ENCODE results near the gene LMNA. TPM values are rescaled to one million over a fixed set of nuclear protein-coding genes. Genes with fewer than 3 reads are reported as not detected.
A peak's percentile ranks its signal among the peaks of the same experiment; 100 is the strongest.

Gene LMNA
- total and polyA plus RNA-seq, 4 donors, result 60.4 to 160 (median 97.2) TPM

GRCh38 chr1:156126630-156127534, 12.4 kb downstream of the LMNA start:
- no peaks in the 10 kb centered on the region for H3K9me3 ChIP-seq (ENCODE audit: control insufficient read depth in 4 of 4, low read length in 3 of 4)
- no peak for DNase-seq (ENCODE audit: low spot score)
- peaks cover 0 to 10% (median 2%) of the 10 kb centered on the region in 4 donors for H3K36me3 ChIP-seq (ENCODE audit: control insufficient read depth in 4 of 4, insufficient read depth in 3 of 4, low read depth in 1 of 4, low read length in 3 of 4)
- TF ChIP-seq, protein P1, sequence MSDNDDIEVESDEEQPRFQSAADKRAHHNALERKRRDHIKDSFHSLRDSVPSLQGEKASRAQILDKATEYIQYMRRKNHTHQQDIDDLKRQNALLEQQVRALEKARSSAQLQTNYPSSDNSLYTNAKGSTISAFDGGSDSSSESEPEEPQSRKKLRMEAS (IDR thresholded peaks at IDR 0.05), result no peak
- TF ChIP-seq TAF1 (conservative IDR thresholded peaks at IDR 0.05) (no peak), HNF4A (conservative IDR thresholded peaks at IDR 0.05) (no peak)
- H3K27ac ChIP-seq (ENCODE audit: low read depth in 1 of 2, low read length in 2 of 2), result peak overlapping the region; percentile 61 to 78
- WGBS, result 70% methylated on average over 15 of the region's 15 CpGs
- H3K27me3 ChIP-seq (ENCODE audit: control insufficient read depth in 4 of 4, insufficient read depth in 4 of 4, low read length in 3 of 4), result no peaks in the 10 kb centered on the region
- H3K4me1 ChIP-seq (ENCODE audit: control insufficient read depth in 4 of 4, insufficient read depth in 4 of 4, low read length in 3 of 4), result peaks cover 4 to 57% (median 39%) of the 10 kb centered on the region in 4 donors
- H3K9ac ChIP-seq (ENCODE audit: low read depth in 1 of 2, low read length in 2 of 2), result no peak overlapping the region
- H3K4me3 ChIP-seq (ENCODE audit: low read depth in 1 of 3, low read length in 3 of 3), result no peak overlapping the region

GRCh38 chr1:156128308-156128653, 13.8 kb downstream of the LMNA start:
- Histone ChIP-seq H3K4me3 (ENCODE audit: low read depth in 1 of 3, low read length in 3 of 3) (no peak overlapping the region), H3K27me3 (ENCODE audit: control insufficient read depth in 4 of 4, insufficient read depth in 4 of 4, low read length in 3 of 4) (no peaks in the 10 kb centered on the region), H3K36me3 (ENCODE audit: control insufficient read depth in 4 of 4, insufficient read depth in 3 of 4, low read depth in 1 of 4, low read length in 3 of 4) (peaks cover 0 to 10% (median 3%) of the 10 kb centered on the region in 4 donors), H3K4me1 (ENCODE audit: control insufficient read depth in 4 of 4, insufficient read depth in 4 of 4, low read length in 3 of 4) (peaks cover 4 to 45% (median 29%) of the 10 kb centered on the region in 4 donors), H3K9me3 (ENCODE audit: control insufficient read depth in 4 of 4, low read length in 3 of 4) (no peaks in the 10 kb centered on the region), H3K9ac (ENCODE audit: low read depth in 1 of 2, low read length in 2 of 2) (peak overlapping the region; percentile 1 to 29), H3K27ac (ENCODE audit: low read depth in 1 of 2, low read length in 2 of 2) (peak overlapping the region; percentile 31 to 79)
- TF ChIP-seq, protein P2, sequence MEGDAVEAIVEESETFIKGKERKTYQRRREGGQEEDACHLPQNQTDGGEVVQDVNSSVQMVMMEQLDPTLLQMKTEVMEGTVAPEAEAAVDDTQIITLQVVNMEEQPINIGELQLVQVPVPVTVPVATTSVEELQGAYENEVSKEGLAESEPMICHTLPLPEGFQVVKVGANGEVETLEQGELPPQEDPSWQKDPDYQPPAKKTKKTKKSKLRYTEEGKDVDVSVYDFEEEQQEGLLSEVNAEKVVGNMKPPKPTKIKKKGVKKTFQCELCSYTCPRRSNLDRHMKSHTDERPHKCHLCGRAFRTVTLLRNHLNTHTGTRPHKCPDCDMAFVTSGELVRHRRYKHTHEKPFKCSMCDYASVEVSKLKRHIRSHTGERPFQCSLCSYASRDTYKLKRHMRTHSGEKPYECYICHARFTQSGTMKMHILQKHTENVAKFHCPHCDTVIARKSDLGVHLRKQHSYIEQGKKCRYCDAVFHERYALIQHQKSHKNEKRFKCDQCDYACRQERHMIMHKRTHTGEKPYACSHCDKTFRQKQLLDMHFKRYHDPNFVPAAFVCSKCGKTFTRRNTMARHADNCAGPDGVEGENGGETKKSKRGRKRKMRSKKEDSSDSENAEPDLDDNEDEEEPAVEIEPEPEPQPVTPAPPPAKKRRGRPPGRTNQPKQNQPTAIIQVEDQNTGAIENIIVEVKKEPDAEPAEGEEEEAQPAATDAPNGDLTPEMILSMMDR (IDR thresholded peaks at IDR 0.05; ENCODE audit: low read depth, low read length, missing input control), result no peak
- TF ChIP-seq, protein P1 (IDR thresholded peaks at IDR 0.05), result no peak
- no peak for TF ChIP-seq NR2F2 (IDR thresholded peaks at IDR 0.05)
- TF ChIP-seq RAD21 (IDR thresholded peaks at IDR 0.05), result no peak
- no peak for TF ChIP-seq HNF4G (IDR thresholded peaks at IDR 0.05)
- no peak for TF ChIP-seq EGR1 (IDR thresholded peaks at IDR 0.05; ENCODE audit: low read depth in 2 of 2)
- WGBS, result 76% methylated on average over 2 of the region's 2 CpGs
- no peak for DNase-seq (ENCODE audit: low spot score)

DNA sequence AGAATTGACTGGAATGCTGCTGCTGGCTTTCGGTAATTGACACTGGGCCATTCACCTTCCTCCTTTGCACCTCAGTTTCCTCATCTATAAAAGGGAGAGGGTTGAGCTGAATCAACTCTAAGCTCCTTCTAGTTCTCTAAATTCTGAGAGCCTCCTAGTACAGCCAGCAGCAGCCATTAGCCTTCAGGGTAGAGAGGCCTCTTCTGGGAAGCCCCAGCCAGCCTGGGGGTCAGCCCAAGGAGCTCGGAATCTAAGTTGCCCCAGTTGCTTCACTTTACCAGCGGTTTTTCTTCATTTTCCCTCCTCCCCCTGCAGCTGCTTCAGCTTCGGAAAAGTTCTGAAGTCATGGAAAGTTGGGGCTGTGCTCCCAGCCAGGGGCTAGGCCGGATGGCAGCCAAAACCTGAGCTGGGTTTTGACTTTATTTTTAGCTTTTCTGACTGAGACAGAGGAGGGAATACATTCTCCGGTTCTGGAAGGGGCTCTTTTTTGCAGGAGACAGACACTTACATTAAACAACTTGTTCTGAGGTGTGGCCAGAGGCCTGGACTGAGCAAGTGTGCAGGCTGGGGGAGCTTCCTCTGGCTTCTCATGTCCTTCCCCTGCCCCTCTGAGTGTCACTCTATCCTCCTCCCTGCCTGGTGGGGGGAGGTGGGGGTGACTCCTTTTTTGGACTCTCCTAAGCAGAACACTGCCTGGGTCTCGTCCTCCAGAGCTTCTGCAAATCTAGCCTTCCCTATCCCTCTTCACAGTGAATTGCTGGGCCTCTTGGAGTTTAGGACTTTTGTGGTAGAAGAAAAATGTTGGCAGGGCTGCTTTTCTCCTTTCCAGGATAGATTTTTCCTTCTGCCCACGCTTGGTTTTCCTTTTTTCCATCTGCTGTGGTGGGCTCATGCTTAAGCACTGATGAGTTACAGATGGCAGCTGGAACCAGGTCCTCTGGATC, 14.4 kb downstream of the LMNA start:
- H3K36me3 ChIP-seq (ENCODE audit: control insufficient read depth in 4 of 4, insufficient read depth in 3 of 4, low read depth in 1 of 4, low read length in 3 of 4), result peaks cover 2 to 15% (median 5%) of the 10 kb centered on the region in 4 donors
- no peak for DNase-seq (ENCODE audit: low spot score)
- 68% methylated on average over 8 of the region's 8 CpGs for whole genome bisulfite sequencing
- H3K4me1 ChIP-seq (ENCODE audit: control insufficient read depth in 4 of 4, insufficient read depth in 4 of 4, low read length in 3 of 4), result peaks cover 2 to 39% (median 23%) of the 10 kb centered on the region in 4 donors
- peak overlapping the region; percentile 31 to 79 for H3K27ac ChIP-seq (ENCODE audit: low read depth in 1 of 2, low read length in 2 of 2)
- no peaks in the 10 kb centered on the region for H3K27me3 ChIP-seq (ENCODE audit: control insufficient read depth in 4 of 4, insufficient read depth in 4 of 4, low read length in 3 of 4)
- no peaks in the 10 kb centered on the region for H3K9me3 ChIP-seq (ENCODE audit: control insufficient read depth in 4 of 4, low read length in 3 of 4)
- peak overlapping the region; percentile 29 to 54 for H3K9ac ChIP-seq (ENCODE audit: low read depth in 1 of 2, low read length in 2 of 2)
- H3K4me3 ChIP-seq (ENCODE audit: low read depth in 1 of 3, low read length in 3 of 3), result no peak overlapping the region
- TF ChIP-seq HNF4G (IDR thresholded peaks at IDR 0.05) (no peak), JUND (IDR thresholded peaks at IDR 0.05) (no peak), GABPA (IDR thresholded peaks at IDR 0.05 in 1 of 2, conservative IDR thresholded peaks at IDR 0.05 in 1 of 2) (no peak), YY1 (IDR thresholded peaks at IDR 0.05) (peak; percentile 24), FOXA1 (IDR thresholded peaks at IDR 0.05) (no peak), SP1 (IDR thresholded peaks at IDR 0.05) (peak; percentile 52), HNF4A (conservative IDR thresholded peaks at IDR 0.05) (no peak), TAF1 (conservative IDR thresholded peaks at IDR 0.05) (no peak), NR2F2 (IDR thresholded peaks at IDR 0.05) (peak; percentile 71)
- TF ChIP-seq, protein P3, sequence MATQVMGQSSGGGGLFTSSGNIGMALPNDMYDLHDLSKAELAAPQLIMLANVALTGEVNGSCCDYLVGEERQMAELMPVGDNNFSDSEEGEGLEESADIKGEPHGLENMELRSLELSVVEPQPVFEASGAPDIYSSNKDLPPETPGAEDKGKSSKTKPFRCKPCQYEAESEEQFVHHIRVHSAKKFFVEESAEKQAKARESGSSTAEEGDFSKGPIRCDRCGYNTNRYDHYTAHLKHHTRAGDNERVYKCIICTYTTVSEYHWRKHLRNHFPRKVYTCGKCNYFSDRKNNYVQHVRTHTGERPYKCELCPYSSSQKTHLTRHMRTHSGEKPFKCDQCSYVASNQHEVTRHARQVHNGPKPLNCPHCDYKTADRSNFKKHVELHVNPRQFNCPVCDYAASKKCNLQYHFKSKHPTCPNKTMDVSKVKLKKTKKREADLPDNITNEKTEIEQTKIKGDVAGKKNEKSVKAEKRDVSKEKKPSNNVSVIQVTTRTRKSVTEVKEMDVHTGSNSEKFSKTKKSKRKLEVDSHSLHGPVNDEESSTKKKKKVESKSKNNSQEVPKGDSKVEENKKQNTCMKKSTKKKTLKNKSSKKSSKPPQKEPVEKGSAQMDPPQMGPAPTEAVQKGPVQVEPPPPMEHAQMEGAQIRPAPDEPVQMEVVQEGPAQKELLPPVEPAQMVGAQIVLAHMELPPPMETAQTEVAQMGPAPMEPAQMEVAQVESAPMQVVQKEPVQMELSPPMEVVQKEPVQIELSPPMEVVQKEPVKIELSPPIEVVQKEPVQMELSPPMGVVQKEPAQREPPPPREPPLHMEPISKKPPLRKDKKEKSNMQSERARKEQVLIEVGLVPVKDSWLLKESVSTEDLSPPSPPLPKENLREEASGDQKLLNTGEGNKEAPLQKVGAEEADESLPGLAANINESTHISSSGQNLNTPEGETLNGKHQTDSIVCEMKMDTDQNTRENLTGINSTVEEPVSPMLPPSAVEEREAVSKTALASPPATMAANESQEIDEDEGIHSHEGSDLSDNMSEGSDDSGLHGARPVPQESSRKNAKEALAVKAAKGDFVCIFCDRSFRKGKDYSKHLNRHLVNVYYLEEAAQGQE (IDR thresholded peaks at IDR 0.05), result no peak
- TF ChIP-seq, protein P2 (IDR thresholded peaks at IDR 0.05; ENCODE audit: low read depth, low read length, missing input control), result no peak

All from liver (tissue), 9 donors.